Measurements from ENCODE around the gene GRIP2.

Gene GRIP2

GRCh38 chr3:14538451-14539088 lies 1.6 kb downstream of the GRIP2 start:
- no peak for DNase-seq

- no peak for DNase-seq
Measured at GRCh38 chr3:14537590-14538450, 2.3 kb downstream of the GRIP2 start.

GRCh38 chr3:14536837-14537589 lies 3.1 kb downstream of the GRIP2 start:
- DNase-seq = no peak

- DNase-seq = no peak
Measured at GRCh38 chr3:14536055-14536815, 3.9 kb downstream of the GRIP2 start.

- DNase-seq = no peak
Measured at GRCh38 chr3:14535616-14536015, 4.5 kb downstream of the GRIP2 start.

- DNase-seq = no peak
Measured at GRCh38 chr3:14534516-14535191, 5.5 kb downstream of the GRIP2 start.

GRCh38 chr3:14533457-14533958 lies 6.6 kb downstream of the GRIP2 start:
- no peak for DNase-seq

GRCh38 chr3:14532691-14533456 lies 7.3 kb downstream of the GRIP2 start:
- peak; percentile 10 for DNase-seq

- DNase-seq = no peak
Measured at GRCh38 chr3:14531856-14532395, 8.2 kb downstream of the GRIP2 start.

GRCh38 chr3:14528081-14528480 lies 12.1 kb downstream of the GRIP2 start:
- DNase-seq = no peak

GRCh38 chr3:14525685-14526631 lies 14.2 kb downstream of the GRIP2 start:
- DNase-seq = no peak

- DNase-seq = no peak
Measured at GRCh38 chr3:14524920-14525660, 15.1 kb downstream of the GRIP2 start.

GRCh38 chr3:14524311-14524711 lies 15.8 kb downstream of the GRIP2 start:
- no peak for DNase-seq

GRCh38 chr3:14523792-14524191 lies 16.4 kb downstream of the GRIP2 start:
- DNase-seq = no peak

GRCh38 chr3:14522768-14523167 lies 17.4 kb downstream of the GRIP2 start:
- DNase-seq = no peak

GRCh38 chr3:14522129-14522691 lies 17.9 kb downstream of the GRIP2 start:
- no peak for DNase-seq

GRCh38 chr3:14521611-14522010 lies 18.5 kb downstream of the GRIP2 start:
- no peak for DNase-seq

GRCh38 chr3:14520967-14521366 lies 19.2 kb downstream of the GRIP2 start:
- DNase-seq = no peak

- DNase-seq = no peak
Measured at GRCh38 chr3:14520149-14520548, 20.0 kb downstream of the GRIP2 start.
